GM12872 (cell line): Measurements from ENCODE around the gene NOPCHAP1.
A peak's percentile ranks its signal among the peaks of the same experiment; 100 is the strongest.

Experiments
- TF ChIP-seq, protein P1 (sequence below): IDR thresholded peaks from 3 replicates; pipeline ENCODE4 v1.5.1; 2011; ENCODE audit warnings: low read depth, mild to moderate bottlenecking, low read length, moderate library complexity; ENCODE audit not compliant: insufficient read depth

Gene NOPCHAP1

DNA sequence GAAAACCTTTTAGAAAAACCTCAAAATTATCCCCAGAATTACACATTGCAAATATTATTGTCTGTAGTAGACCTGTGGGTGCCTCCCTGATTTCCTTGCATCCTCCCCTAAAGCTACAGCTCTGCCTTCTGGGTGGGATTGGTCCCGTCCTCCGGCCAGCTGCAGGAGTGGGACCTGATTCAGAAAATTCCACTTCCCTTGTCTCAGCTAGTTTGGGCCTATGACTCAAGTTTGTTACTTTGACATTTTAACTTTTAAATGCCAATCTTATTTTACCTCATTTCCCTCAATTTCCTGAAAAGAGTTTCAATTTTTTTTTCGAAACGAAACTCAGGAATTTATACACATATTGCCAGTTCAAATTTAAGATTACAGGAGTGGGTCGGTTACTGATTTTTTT lies 14.8 kb upstream of the NOPCHAP1 start:
- TF ChIP-seq, protein P1, sequence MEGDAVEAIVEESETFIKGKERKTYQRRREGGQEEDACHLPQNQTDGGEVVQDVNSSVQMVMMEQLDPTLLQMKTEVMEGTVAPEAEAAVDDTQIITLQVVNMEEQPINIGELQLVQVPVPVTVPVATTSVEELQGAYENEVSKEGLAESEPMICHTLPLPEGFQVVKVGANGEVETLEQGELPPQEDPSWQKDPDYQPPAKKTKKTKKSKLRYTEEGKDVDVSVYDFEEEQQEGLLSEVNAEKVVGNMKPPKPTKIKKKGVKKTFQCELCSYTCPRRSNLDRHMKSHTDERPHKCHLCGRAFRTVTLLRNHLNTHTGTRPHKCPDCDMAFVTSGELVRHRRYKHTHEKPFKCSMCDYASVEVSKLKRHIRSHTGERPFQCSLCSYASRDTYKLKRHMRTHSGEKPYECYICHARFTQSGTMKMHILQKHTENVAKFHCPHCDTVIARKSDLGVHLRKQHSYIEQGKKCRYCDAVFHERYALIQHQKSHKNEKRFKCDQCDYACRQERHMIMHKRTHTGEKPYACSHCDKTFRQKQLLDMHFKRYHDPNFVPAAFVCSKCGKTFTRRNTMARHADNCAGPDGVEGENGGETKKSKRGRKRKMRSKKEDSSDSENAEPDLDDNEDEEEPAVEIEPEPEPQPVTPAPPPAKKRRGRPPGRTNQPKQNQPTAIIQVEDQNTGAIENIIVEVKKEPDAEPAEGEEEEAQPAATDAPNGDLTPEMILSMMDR: no peak

DNA sequence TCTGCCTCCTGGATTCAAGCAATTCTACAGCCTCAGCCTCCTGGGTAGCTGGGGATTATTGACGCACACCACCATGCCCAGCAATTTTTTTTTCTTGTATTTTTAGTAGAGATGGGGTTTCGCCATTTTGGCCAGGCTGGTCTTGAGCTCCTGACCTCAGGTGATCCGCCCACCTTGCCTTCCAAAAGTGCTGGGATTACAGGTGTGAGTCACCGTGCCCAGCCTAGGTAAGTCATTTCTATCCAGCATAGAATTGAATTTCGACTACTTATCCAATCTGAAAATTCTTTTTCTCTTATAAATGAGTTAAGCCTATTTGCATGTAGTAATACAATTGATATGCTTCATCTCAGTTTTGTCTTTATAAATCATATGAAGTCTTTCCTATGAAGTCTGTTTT lies 12.9 kb upstream of the NOPCHAP1 start:
- TF ChIP-seq, protein P1: no peak

DNA sequence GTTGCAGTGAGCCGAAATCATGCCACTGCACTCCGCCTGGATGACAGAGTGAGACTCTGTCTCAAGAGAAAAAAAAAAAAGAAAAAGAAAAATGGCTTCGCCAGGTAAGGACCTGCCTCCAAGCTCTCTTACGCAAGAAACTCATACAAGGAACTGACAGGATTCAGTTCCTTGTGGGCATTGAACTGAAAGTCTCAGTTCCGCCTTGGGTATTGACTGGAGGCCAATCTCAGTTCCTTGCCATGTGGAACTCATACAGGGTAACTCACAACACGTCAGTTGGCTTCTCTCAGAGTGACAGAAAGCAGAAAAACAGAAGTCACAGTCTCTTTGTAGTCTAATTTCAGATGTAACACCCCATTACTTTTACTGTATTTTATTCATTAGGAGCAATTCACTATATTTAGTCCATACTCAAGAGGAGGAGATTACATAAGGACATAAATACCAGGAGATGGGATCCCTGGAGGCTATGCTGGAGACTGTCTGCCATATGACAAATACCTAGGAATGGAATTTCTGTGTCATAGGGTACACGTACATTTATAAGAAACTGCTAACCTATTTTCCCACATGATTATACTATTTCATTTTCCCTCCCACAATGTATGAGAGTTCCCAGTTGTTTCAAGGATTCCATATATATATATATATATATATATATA lies 11.4 kb upstream of the NOPCHAP1 start:
- TF ChIP-seq, protein P1: no peak

DNA sequence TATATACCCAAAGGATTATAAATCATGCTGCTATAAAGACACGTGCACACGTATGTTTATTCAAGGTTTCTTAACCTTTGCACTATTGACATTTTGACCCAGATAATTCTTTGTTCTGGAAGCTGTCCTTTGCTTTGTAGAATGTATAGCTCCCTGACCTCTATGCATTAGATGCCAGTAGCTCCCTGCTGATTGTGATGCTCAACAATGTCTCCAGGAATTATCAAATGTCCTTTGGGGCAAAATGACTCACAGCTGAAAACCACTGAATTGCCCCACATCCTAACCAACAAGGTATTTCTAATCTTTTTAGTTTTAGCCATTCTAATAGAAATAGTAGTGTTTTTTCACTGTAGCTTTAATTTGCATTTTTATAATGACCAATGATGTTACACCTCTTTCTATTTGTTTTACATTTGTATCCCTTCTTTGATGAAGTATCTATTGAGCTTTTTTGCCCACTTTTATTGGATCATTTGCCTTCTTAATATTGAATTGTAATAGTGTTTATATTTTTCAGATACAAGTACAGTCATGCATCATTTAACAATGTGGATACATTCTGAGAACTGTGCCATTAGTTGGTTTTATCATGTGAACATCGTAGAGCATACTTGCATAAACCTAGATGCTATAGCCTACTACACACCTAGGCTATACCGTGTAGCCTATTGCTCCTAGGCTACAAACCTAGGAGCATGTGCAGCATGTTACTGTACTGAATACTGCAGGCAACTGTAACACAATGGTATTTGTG lies 10.4 kb upstream of the NOPCHAP1 start:
- TF ChIP-seq, protein P1: no peak

DNA sequence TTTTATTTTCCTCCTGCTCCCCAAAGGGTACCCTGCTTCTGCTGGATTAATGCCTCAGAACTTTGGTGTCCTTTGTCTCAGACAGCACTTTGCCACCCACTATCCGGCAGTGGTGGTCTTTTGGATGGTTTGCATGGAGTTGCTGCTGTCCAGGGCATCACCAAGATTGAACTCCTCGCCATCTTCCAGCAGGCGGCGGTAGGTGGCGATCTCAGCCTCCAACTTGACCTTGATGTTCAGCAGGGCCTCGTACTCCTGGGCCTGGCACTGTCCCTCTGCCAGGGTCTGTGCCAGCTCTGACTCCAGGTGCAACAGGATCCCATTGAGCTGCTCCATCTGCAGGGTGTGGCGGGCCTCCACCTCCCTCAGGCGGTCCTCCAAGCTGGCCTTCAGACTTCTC lies 9.4 kb upstream of the NOPCHAP1 start:
- TF ChIP-seq, protein P1: no peak

DNA sequence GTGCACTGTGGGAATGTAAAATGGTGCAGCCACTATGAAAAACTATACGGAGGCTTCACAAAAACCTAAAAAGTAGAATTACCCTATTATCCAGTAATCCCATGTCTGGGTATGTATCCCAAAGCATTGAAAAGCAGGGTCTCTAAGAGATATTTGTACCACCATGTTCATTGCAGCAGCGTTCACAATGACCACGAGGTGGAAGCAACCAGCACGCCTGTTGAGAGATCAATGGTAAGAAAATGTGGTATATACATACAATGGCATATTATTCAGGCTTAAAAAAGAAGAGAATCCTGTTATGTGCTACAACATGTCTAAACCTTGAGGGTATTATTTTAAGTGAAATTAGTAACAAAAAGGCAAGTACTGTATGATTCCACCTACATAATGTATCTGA lies 910 bp upstream of the NOPCHAP1 start:
- TF ChIP-seq, protein P1: peak; percentile 26; the same call in 1 of the 3 replicates

DNA sequence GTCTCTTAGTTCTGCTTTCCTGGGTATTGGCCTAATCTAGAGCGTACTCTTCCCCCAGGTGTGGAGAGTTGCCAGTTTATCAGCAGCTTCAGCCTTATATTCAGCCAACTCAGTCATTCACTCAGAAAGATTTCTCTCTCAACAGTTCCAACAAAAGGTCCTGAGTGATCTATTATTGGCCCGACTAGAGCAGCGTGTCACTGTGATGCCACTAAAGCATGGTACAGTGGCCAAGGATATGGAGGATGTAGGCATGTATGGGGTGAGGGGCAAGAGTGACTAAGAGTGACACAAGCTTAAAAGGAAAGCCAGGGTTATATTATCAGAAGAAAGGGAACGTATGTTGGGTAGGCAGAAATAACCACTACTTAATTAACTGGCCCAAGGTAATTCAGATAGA lies 4.8 kb downstream of the NOPCHAP1 start:
- TF ChIP-seq, protein P1: no peak
